IgD-negative memory B cell (primary cell): ENCODE data around the gene ACTL10. TPM values are rescaled to one million over a fixed set of nuclear protein-coding genes. Genes with fewer than 3 reads are reported as not detected.

Source experiments
- H3K27ac Mint-ChIP-seq, 3 donors: one replicate each; pipeline ENCODE4 v1.8.0; 2020 to 2022; ENCODE audit warnings: mild to moderate bottlenecking in 3 of 3, mixed read lengths in 3 of 3, moderate library complexity in 1 of 3
- H3K27me3 Mint-ChIP-seq: one replicate; pipeline ENCODE4 v1.8.0; 2021; ENCODE audit warnings: mixed read lengths
- H3K36me3 Mint-ChIP-seq: one replicate; pipeline ENCODE4 v1.8.0; 2020; ENCODE audit warnings: mild to moderate bottlenecking, mixed read lengths
- H3K4me1 Mint-ChIP-seq, 3 donors: one replicate each; pipeline ENCODE4 v1.8.0; 2020 to 2022; ENCODE audit warnings: mixed read lengths in 3 of 3, mild to moderate bottlenecking in 1 of 3
- H3K4me3 Mint-ChIP-seq, 4 donors: one replicate each; pipeline ENCODE4 v1.8.0; 2020 to 2022; ENCODE audit warnings: mild to moderate bottlenecking in 4 of 4, mixed read lengths in 4 of 4, moderate library complexity in 3 of 4
- H3K9me3 Mint-ChIP-seq, 3 donors: one replicate each; pipeline ENCODE4 v1.8.0; 2020 to 2021; ENCODE audit warnings: mixed read lengths in 3 of 3, mild to moderate bottlenecking in 1 of 3
- polyA plus RNA-seq: library from polyadenylated mRNA; unstranded; fragments of 300-500 nt; fragmentation: Illumina TruSeq; gene quantifications from one replicate; pipeline ENCODE4 v1.2.3, GENCODE V29; 2021

Gene ACTL10
- polyA plus RNA-seq, 1 donor from 2014 or later = 12.0 TPM

DNA sequence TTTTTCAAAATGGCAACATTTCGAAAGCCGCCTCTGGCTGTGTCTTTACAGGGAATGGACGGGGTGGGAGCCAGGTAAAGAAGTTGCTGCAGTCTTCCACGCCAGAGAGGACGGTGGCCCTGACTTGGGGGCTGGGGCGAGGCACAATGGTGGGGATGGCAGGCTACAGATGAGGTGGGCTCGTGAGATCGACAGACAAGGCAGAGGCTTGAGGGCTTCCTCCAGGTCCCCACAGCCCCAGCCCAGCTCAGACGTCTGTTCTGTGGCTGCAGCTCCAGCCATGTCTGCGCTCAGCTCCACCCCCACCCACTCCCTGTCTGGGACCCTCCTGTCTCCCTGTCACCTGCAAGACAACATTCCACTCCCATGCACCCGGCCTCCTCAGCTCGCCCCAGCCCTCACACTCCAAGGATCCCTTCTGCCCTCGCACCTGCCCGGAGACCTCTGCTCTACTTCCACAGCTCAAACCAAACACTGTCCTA, 12.0 kb upstream of the ACTL10 start:
- H3K9me3 Mint-ChIP-seq = no peaks in the 10 kb centered on the region
- H3K27ac Mint-ChIP-seq = no peak overlapping the region
- H3K36me3 Mint-ChIP-seq = no peaks in the 10 kb centered on the region
- no peak overlapping the region for H3K4me3 Mint-ChIP-seq
- H3K27me3 Mint-ChIP-seq = no peaks in the 10 kb centered on the region
- peaks cover 2 to 12% (median 10%) of the 10 kb centered on the region in 3 donors for H3K4me1 Mint-ChIP-seq

DNA sequence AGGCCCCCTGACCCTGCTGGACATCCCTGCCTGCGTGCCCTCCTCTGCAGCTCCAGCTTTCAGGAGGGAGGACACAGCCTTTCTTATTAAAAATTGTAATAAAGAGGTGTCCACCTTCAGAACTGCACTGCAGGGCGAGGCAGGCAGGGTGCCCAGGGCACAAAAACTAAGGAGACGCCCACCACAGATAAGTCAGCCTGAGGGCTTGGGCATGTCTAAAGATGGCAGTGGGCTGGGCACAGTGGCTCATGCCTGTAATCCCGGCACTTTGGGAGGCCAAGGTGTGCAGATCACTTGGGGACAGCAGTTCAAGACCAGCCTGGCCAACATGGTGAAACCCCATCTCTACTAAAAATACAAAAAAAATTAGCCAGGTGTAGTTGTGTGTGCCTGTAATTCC, 11.6 kb upstream of the ACTL10 start:
- Mint-ChIP-seq H3K27me3 (no peaks in the 10 kb centered on the region), H3K4me1 (peaks cover 0 to 12% (median 10%) of the 10 kb centered on the region in 3 donors), H3K9me3 (no peaks in the 10 kb centered on the region), H3K4me3 (no peak overlapping the region), H3K27ac (no peak overlapping the region), H3K36me3 (no peaks in the 10 kb centered on the region)

DNA sequence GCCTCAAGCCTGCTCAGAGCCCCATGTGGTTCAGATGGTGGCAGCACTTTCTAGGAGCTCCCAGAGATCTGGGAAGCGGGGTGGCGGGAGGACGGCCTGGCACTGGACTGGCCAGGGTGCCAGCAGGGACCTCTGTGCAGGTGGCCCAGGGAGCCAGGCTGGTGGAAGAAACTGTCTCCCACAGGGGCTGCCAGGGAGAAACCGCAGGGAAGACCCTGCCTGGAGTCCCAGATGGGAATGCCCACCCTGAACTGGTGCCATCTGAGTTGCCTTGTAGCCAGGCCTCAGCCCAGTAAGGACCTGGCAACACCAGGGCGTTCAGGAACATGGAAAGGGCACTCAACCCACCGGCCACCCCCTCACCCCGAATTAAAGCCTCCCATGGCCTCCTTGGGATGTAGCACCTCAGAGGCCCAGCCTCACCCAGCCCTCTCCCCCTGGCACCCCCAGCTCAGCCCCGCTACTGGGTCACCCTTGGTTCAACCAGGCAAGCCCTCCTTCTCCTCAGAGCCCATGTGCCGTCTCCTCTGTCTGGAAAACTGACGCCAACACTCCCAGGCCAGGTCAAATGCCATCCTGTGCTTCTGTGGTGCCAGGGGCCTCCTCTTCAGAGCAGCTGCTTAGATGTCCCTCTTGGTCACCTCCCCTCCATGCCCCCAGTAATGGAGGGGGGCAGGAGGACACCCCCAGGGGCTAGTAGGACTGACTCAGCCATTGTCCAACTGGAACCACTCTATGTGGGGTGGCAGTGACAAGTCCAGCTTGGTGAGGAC, 10.5 kb upstream of the ACTL10 start:
- Mint-ChIP-seq H3K4me1 (peaks cover 0 to 12% (median 10%) of the 10 kb centered on the region in 3 donors), H3K9me3 (no peaks in the 10 kb centered on the region), H3K27ac (no peak overlapping the region)

GRCh38 chr20:33656783-33657703, 9.7 kb upstream of the ACTL10 start:
- no peak overlapping the region for H3K4me3 Mint-ChIP-seq
- H3K4me1 Mint-ChIP-seq = peaks cover 0 to 11% (median 9%) of the 10 kb centered on the region in 3 donors
- H3K27ac Mint-ChIP-seq = no peak overlapping the region
- H3K36me3 Mint-ChIP-seq = no peaks in the 10 kb centered on the region
- H3K9me3 Mint-ChIP-seq = no peaks in the 10 kb centered on the region
- H3K27me3 Mint-ChIP-seq = no peaks in the 10 kb centered on the region

More for the DNA sequence above, 10.5 kb upstream of the ACTL10 start:
- Mint-ChIP-seq H3K36me3 (no peaks in the 10 kb centered on the region), H3K27me3 (no peaks in the 10 kb centered on the region), H3K4me3 (no peak overlapping the region)

DNA sequence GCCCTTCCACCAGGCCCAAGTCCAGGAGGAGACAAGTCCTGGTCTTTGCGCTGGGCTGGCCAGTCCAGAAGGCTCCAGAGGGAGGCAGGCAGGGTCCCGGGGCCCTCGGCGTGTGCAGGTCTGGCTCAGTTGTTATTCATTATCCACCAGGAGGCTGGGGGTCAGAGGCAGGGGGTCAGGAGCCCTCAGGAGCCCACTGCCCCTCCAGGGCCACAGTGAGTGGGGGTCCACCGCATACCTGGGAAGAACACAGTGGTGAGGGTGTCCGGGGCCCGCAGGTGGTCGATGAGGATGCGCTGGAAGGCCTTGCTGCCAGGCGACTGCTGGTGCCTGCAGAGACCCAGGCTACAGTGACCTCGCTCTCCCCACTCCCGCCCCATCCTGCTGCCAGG, 9.0 kb upstream of the ACTL10 start:
- Mint-ChIP-seq H3K9me3 (no peaks in the 10 kb centered on the region), H3K27me3 (peaks cover under 1% of the 10 kb centered on the region), H3K27ac (no peak overlapping the region), H3K36me3 (no peaks in the 10 kb centered on the region), H3K4me3 (no peak overlapping the region), H3K4me1 (peaks cover 0 to 9% (median 6%) of the 10 kb centered on the region in 3 donors)

DNA sequence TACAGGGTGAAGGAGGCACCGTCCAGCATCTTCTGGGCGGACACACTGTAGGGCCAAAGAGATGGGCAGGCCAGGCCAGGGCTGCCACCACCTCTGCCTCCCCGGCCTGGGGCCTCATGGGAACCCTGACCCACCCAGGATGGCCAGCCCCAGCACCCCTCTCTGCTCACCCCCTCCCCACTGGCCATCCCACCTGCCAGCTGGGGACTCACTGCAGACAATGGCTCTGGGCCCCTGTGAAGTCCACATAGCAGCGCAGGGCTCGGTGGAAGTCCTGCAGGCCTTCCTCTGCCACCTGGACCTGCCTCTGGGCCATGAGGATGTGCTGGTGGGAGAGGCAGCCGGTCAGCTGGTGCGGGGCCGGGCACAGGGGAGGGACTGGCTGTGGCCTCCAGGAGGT, 8.2 kb upstream of the ACTL10 start:
- Mint-ChIP-seq H3K4me1 (peaks cover 0 to 6% (median 3%) of the 10 kb centered on the region in 3 donors), H3K36me3 (no peaks in the 10 kb centered on the region), H3K27me3 (peaks cover 2% of the 10 kb centered on the region), H3K4me3 (no peak overlapping the region), H3K9me3 (no peaks in the 10 kb centered on the region), H3K27ac (no peak overlapping the region)

DNA sequence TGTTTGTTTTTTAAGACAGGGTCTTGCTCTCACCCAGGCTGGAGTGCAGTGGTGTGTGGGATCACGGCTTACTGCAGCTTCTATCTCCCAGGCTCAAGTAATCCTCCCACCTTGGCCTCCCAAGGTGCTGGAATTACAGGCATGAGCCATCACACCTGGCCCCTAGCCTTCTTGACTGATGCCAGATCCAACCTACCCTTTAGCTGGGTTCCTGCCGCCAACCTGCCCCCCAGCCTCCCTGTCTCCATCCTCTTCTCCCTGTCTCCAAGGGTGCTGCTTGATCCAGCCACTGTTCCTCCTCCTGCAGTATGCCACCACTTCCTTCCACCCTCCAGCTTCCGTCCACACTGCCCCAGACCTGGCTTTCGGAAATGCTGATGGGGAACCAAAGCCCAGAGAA, 7.8 kb upstream of the ACTL10 start:
- Mint-ChIP-seq H3K9me3 (no peaks in the 10 kb centered on the region), H3K36me3 (no peaks in the 10 kb centered on the region), H3K27me3 (peaks cover 2% of the 10 kb centered on the region), H3K4me3 (no peak overlapping the region), H3K27ac (no peak overlapping the region), H3K4me1 (peaks cover 0 to 9% (median 3%) of the 10 kb centered on the region in 3 donors)

DNA sequence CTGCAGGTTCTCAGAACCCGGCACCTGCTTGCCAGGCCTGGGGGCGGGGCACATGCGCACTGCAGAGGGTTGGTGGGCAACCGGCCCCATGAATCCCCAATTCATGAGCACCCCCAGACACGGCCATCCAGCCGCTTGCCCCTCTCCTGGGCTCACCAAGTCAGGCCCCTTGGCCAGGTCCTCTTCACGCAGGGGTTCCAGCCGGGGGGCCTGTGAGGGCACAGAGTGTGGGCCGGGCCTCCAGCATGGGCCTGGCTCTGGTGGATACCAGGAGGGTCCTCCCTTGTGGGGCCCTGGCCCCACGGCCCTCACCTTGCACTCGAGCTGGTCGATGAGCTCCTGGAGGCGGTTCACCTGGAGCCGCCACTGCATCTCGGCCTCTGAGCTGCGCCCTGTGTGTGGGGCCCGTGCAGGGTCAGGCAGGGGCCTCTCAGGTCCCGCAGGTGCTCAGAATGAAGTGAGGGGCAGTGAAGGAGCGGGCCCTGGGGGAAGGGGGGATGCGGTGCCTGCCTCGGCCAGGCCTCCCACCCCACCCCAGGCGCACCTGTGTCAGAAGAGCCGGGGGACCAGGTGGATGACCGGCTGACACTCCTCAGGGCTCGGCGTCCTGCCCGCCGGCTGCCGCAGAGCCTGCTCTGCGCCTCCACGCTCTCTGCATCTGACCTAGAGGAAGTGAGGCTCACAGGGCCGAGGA, 7.3 kb upstream of the ACTL10 start:
- Mint-ChIP-seq H3K27ac (no peak overlapping the region), H3K27me3 (peaks cover 2% of the 10 kb centered on the region), H3K9me3 (no peaks in the 10 kb centered on the region), H3K4me1 (peaks cover 3 to 11% (median 6%) of the 10 kb centered on the region in 3 donors), H3K4me3 (no peak overlapping the region), H3K36me3 (no peaks in the 10 kb centered on the region)

- Mint-ChIP-seq H3K9me3 (no peaks in the 10 kb centered on the region), H3K36me3 (no peaks in the 10 kb centered on the region), H3K4me3 (no peak overlapping the region), H3K4me1 (peaks cover 6 to 14% (median 11%) of the 10 kb centered on the region in 3 donors), H3K27ac (no peak overlapping the region), H3K27me3 (peaks cover 2% of the 10 kb centered on the region)
Observed at GRCh38 chr20:33660035-33660684, 6.6 kb upstream of the ACTL10 start.

DNA sequence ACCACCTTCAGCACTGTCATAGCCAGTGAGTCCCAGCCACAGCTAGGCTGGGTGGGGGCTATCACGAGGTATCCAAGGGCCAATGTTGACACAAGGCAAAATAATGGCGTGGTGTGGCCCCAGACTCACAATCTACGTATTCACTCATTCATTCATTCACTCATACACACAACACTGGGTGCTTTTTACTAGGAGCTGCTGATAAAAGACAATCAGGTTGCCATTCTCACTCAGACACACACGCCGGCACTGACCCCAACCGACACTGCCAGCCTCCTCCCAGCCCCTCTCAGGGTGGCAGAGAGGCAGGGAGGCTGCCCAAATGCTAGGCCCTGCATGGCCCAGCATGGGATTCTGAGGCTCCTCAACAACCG, 6.1 kb upstream of the ACTL10 start:
- Mint-ChIP-seq H3K27ac (no peak overlapping the region), H3K9me3 (no peaks in the 10 kb centered on the region), H3K27me3 (peaks cover 2% of the 10 kb centered on the region), H3K4me1 (peaks cover 6 to 18% (median 11%) of the 10 kb centered on the region in 3 donors), H3K4me3 (peak overlapping the region in 1 of 4 donors; percentile 94), H3K36me3 (no peaks in the 10 kb centered on the region)

GRCh38 chr20:33662172-33662571, 4.6 kb upstream of the ACTL10 start, which contains the start of gene C20orf144:
Gene C20orf144, plus strand, starts transcription at chr20:33662327. Its CDS starts 19 bp downstream, at chr20:33662346.
- Mint-ChIP-seq H3K27ac (peak within 1 kb of the TSS; percentile 39 to 89 (median 59)), H3K4me1 (peaks cover 13 to 23% (median 18%) of the 10 kb centered on the region in 3 donors), H3K36me3 (no peaks in the 10 kb centered on the region), H3K4me3 (peak within 1 kb of the TSS; percentile 84 to 94 (median 92)), H3K27me3 (peaks cover 2% of the 10 kb centered on the region), H3K9me3 (no peaks in the 10 kb centered on the region)

DNA sequence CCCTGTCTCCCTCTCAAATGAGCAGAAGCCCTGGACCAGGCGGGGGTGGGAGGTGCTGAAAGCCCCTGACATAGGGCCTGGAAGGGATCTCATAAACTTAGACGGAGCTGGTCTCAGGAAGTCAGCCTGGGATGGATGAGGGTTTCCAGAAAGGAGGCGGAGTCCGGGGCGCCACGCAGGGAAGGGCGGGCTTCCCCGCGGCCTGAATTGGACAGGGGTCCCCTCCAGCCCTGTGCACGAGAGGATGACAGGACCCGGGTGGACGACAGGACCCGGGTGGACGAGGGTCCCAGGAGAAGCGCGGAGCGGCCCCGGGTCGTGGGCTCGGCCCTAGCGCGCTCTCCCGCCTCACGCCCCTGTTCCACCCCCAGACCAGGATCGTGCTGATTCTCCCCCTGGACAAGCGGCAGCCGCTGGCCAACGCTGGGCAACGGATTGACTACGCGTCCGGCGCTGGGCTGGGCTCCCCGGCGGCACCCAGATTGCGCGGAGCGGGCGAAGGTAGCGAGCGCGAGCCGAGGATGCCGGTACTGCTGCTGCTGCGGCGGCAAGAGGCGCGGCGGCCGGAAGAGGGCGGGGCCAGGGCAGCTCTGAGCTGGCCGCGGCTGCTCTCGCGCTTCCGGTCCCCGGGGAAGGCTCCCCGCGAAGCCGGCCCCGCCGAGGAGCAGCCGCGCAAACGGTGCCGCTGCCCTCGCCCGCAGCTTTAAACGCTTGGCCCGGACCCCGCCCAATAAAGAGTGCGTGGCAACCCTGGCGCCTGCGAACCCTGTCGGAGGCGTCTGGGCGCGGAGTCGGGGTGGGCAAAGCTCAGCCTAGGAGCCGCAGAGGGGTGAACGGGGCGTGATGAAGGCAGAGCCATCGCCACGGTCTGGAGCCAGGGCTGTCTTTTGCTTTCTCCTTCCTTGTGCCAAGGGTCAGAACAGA, 3.3 kb upstream of the ACTL10 start:
- Mint-ChIP-seq H3K9me3 (no peaks in the 10 kb centered on the region), H3K27me3 (peaks cover 2% of the 10 kb centered on the region), H3K27ac (peak overlapping the region; percentile 59 to 89 (median 63)), H3K4me1 (peaks cover 13 to 23% (median 20%) of the 10 kb centered on the region in 3 donors), H3K36me3 (no peaks in the 10 kb centered on the region), H3K4me3 (peak overlapping the region; percentile 84 to 94 (median 92))

DNA sequence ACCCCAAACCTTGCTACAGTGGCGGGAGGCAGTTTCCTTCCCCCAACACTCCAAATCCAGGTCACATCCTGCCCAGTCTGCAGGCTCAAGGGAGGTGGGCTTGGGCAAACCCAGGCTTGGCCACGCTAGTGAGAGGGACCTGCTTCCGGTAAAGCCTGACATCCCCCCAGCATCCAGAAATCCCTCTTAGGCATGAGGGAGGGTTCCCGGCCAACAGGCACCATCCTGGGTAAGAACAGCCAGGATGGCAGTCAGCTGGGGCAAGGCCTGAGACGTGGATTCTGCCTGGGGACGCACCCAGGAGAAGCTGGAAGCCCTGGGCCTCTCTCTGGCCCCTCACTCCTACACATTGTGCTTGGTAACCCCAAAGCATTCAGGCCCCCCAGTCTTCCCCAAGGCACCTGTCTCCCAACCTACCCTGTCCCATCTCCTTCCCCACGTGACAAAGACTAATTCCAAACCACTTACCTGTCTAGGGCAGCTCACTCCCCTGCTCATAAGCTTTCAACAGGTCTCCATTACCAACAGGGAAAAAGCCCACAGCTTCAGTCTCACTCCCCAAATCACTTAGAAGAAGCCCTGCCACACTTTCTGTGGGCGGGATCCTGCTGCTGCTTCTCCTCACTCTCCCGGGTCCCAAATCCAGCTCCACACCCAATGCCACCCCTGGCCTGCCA, 2.5 kb upstream of the ACTL10 start:
- Mint-ChIP-seq H3K4me1 (peaks cover 13 to 26% (median 24%) of the 10 kb centered on the region in 3 donors), H3K4me3 (peak overlapping the region; percentile 84 to 94 (median 92)), H3K27ac (peak overlapping the region; percentile 44 to 89 (median 60)), H3K36me3 (no peaks in the 10 kb centered on the region), H3K27me3 (peaks cover 2% of the 10 kb centered on the region), H3K9me3 (no peaks in the 10 kb centered on the region)
